SW 1271 (cell line): ENCODE measurements around the gene DOK7.

Experiments
- DNase-seq, 2 experiments: peaks; one replicate each; lab custom pipeline; 2025; lab: John Stamatoyannopoulos, UW

Gene DOK7

DNA sequence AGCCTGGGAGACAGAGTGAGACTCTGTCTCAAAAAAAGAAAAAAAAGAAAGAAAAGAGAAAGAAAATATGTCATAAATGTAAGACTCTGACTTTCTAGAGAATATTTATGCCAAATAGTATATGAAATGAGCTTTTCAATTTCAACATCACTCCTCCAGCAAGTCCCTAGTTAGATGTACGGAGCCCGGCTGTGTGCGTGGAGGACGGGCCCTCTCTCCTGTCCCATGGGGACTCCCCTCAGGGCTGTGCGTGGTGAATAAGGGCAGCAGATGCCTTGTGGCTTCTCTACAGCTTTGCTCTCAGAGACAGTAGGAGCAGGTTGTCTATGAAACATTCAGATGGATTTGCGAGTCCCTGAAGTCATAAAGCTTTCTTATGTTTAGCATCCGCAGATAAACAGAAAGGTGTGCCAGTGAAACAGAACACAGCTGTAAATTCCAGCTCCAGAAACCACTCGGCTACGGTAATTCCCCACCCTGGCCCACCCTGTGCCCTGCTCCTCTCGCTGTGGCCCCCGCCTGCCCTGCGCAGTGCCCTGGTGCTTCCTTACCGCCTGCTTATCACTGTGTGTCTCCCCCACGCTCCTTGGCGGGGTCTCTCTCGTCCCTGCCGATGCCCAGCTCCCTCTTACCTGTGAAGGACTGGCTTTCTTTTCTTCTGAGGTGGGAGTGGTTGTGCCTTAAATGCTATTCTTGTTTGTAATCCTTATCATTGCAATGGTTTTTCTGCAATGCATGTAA, 35.2 kb upstream of the DOK7 start:
- no peak for DNase-seq

DNA sequence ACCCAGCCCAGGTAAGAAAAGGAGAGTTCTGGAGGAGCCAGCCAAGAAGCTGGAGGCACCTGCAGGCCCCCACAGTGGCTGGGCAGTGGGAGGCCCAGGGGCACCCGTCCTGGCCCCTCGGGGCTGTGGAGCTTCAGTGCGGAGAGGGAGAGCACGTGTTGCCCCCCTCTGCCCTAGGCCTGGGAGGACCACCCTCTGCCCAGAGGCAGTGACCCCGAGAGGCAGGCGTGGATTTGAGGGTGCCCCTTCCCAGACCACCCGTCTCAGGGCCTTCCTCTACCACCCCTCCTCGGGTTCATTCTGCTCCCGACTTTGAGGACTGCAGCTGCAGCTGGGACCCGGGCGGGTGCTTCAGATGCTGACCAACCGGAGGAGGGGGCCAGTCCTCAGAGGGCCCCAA, 33.5 kb upstream of the DOK7 start:
- DNase-seq = no peak

DNA sequence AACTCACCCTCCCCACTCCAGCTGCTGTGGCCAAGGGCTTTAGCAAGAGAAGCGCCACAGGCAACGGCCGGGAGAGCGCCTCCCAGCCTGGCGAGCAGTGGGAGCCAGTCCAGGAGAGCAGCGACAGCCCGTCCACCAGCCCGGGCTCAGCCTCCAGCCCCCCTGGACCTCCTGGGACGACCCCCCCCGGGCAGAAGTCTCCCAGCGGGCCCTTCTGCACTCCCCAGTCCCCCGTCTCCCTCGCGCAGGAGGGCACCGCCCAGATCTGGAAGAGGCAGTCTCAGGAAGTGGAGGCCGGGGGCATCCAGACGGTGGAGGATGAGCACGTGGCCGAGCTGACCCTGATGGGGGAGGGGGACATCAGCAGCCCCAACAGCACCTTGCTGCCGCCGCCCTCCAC, 32.6 kb upstream of the DOK7 start:
- DNase-seq = no peak

DNA sequence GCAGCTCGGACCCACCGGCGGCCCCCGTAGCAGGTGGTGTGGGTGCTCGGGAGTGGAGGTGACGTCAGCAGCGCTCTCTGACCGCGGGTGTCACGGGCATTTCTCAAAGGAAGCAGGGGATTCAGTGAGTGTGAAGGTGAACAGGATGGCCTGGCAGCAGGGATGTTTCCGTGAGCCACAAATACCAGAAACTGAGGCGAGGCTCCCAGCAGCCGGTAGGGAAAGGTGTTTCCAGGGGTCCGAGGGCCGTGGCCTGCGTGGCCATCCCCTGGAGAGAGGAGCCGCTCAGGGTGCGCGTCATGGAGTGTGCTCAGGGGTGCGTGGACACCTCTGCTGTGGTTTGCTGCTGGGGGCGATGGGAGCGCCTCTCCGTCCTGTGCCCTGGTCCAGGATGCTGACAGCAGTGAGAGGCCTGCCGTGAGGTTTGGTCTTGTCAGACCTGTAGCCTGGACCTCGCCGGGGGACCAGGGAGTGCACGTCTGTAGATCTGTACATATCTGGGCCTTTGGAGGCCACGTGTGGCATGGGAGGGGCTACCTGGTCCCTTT, 31.6 kb upstream of the DOK7 start:
- DNase-seq = no peak

DNA sequence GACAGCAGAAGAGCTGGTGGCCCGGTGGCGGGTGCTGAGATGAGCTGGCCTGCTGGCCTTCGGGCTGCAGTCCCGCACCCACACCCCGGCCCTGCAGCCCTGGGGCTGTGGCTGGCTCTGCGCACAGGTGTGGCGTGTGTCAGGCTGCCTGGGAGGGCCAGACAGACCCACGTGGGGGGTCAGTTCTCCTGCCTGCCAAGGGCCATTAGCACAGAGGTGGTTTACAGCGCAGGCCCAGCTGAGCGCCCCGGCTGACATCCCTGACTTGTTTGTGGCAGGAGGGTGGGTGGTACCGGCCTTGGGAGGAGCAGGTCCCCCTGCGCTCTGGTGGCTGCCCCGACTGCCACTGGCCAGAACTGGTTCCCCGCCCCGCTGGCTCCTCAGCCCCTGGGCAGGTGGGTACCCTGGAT, 30.7 kb upstream of the DOK7 start:
- DNase-seq = no peak

DNA sequence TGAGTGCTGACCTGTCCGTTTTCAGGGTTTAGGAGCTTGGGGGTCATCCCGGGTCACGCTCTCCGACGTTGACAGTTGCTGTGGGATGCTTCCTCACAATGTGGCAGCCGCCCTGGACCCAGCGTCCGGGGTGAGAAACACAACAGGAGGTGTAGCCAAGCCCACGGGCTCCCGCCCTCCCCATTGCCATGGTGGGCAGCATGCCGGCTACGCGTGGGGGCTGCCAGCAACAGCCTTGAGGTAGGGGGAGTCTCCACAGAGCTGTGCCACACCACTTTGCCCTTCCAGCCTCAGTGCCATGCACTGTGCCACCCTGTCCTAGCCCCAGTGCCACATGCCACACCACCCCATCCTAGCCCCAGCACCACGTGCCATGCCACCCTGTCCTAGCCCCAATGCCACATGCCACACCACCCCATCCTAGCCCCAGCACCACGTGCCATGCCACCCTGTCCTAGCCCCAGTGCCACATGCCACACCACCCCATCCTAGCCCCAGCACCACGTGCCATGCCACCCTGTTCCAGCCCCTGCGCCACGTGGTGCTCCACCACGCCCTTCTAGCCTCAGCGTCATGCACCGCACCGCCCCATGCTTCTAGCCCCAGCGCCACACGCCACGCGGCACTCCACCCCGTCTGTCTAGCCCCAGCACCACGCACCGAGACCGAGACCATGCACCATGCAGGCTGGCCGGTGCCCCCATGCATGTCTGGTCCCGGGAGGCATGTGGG, 29.8 kb upstream of the DOK7 start:
- no peak for DNase-seq

DNA sequence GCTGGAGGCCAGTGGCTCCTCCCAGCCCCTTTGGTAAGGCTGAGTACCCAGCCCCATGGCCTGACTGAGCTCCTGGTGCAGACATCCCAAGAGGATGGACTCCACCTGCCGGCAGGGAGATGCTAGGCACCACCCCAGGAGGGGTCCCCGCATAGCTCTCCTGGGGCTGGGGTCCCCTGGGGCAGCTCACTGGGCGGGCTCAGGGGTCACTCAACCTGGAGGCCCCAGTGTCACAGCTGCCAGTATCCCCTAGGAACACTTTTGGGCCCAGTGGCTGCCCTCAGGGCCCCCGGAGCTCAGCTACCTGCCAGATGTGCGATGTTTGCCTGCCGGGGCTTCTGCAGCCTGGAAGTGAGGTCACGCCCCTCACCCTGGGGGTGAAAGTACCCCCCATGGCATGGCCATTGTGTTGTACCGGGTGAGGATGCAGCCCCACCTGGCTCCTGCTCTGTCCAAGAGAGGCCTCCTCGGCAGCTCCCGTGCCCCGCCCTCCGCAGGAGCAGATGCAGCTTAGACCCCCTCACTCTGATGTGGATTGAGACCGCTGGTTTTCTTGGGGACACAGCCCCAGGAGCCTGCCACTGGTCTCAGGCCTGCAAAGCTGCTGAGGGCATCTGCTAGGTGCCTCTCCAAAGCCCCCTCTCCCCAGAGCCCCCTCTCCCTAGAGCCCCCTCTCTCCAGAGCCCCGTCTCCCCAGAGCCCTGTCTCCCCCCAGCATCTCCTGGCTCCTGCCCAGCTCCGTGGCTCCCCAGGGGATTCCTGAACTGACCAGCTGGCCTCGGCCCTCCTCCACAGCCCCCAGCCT, 28.0 kb upstream of the DOK7 start:
- no peak for DNase-seq

DNA sequence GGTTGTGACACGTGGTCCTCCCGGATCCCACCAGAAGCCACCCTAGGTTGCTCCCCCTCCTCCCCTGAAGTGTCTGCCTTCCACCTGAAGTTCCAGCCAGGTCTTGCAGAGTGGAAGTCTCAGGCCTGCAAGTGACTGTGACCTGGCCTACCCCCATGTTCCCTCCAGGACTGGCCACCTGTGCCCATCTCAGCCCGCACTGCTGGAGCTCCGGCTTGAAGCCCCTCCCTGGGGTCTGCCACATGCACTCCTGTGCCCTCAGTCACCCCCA, 27.5 kb upstream of the DOK7 start:
- no peak for DNase-seq

DNA sequence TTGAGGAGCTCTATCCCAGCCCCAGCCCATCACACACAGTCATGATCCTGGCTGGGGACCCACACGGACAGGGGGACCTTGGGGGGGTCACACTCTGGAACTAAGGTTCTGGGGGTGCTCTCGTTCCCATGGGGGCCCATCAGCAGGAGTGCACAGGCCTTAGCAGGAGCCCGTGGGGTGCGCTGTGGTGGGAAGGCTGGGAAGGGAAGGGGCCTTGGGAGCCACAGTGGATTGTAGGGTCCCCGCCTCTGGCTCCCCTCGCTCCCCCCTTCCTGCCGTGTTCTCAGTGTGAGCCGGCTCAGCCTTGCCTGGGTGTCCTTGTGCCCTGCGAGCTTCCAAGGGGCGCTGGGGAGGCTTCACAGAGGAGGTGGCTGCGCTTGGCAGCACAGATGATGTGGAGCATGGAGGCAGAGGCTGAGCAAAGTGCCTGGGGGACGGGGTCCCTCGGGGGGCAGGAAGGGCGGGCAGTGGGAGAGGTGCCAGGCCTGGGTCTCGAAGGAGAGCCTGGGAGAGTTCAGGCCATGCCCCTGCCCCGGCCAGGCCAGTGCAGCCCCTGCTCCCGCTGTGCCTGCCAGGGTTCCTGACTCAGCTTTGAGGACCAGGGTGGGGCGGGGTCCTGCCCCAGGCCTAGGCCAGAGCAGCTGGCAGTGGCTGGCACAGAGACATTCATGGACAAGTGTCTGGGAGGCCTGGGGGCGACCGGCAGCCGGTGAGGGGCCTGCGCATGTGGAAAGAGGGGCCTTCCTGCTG, 26.9 kb upstream of the DOK7 start:
- DNase-seq = no peak

DNA sequence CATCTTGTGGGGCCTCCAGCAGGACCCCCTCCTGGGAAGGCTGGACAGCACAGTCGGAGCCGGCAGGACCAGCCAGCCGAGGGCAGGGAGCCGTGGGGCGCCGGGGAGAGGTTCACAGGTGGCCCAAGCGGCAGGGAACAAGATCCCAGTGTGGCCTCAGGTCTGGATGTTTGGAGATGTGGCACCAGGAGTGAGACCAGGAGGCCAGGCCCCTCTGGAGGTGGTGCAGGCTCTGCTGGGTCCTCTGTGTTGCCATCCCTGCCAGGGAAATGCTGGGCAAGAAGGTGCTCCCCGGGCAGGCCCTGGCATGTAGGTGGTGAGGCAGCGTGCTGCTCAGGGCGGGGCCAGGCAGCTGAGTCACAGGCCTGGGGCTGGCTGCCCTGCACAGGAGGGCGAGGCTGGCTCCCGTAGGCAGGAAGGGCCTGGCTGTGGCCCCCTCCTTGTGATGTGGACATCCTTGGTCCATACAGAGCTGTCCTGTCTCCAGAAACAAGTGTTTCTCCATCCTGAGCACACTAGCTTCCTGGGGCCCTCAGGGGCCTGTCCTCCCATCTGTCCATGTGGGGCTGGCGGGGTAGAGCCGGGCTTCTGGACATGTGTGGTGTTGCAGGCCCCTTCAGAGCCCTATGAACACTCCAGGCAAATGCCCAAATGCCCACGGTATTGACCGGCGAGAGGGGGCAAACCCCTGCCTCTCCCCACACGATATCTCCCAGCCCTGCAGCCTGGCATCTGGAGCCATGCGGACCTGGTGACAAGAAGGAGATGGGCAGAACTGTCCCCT, 26.1 kb upstream of the DOK7 start:
- peak in 1 of 2 experiments; percentile 58 for DNase-seq

DNA sequence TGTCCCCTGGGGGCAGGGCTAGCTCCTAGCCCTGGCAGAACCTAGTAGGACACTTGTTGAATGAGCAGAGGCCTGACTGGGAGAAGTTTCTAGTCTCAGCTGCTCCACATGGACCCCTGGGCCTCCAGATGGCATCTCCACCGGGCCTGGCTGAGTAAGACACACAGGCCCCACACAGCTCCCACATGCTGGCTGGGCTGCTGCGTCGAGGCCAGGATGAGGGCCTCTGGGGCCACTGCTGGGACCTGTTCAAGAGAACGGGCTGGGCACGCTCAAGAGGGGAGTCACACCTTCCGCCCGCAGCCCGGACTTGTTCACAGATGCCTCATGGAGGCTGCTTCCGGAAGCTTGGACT, 25.5 kb upstream of the DOK7 start:
- no peak for DNase-seq

DNA sequence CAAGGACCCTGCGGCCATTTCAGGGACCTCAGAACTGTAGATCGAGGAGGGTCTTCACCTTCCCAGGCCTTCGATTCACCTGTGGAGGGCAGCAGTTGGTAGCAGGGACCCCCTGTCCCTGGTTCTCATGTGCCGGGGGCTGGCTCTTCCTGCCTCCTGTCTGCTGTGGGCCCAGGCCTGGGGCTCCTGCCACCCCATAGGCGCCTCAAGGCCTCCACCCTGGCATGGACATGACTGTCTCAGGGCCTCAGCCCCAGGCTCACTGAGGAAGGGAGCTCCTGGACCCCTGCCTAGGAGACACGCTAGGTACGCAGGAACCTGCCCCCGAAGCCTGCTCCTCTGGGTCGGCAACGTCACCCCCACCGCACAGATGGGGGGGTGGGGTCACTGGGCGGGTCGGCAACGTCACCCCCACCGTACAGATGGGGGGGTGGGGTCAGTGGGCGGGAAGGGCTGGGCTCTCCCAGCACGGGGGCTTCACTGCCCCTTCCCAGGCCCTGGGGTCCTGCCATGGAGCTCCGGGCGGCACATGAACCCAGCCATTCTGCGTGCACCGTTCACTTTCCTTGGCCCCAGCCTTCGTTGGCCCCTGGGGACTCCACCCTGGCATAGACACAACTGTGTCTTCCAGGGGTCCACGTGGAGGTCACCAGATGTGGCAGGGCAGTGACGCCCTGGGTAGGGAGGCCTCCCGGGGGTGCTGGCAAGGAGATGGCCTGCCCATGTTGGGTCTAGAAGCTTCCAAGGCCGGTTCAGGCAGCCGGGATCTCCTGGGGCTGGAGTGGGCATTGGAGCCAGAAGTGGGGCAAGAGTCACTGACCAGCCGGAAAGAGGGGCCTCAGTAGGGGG, 24.9 kb upstream of the DOK7 start:
- DNase-seq = no peak

DNA sequence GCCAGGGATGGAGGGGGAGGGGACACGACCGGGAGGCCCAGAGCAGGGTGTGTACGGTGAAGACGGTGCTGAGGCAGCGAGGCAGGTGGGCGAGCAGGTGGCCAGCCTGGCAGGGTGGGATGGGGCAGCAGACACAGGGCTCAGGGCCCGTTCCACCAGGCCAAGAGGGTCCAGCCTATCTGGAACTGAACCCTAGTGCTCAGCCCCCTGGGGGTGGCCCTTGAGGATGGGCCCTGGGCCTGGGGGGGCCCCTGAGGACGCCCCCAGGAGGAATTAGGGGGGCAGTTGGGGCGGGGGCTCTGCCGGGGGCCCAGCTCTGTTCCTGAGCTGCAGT, 24.3 kb upstream of the DOK7 start:
- DNase-seq = no peak

DNA sequence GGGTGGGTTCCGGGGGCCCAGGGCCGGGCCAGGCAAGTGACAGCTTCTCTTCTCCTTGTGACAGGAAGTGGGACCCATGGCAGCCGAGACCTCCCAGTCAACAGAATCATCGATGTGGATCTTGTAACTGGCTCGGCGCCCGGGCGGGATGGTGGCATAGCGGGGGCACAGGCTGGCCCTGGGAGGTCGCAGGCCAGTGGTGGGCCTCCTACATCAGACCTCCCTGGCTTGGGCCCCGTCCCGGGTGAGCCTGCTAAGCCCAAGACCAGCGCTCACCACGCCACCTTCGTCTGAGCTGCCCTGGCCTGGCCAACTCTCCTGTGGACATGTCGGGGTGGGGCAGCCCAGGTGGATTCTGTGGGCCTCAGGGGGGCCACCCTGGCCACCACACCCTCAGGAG, 23.7 kb upstream of the DOK7 start:
- no peak for DNase-seq

DNA sequence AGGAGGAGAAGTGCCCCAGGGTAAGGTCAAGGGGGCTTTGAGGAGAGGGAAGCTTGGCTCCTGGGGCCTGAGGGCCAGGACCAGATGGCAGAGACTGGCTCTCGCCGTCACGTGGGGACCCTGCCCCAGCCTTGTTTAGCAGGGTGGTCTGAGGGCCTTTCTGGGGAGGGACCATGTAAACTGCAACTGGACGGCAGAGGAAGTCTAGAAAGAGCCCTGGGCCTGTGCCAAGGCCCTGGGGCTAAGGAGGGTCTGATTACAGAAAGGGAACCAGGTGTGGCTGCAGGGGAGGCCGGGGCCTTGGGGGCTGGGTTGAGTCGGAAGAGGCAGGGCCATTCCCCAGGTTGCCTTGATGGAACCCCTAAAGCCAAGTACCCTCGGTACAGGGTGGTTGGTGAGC, 23.1 kb upstream of the DOK7 start:
- DNase-seq = no peak

DNA sequence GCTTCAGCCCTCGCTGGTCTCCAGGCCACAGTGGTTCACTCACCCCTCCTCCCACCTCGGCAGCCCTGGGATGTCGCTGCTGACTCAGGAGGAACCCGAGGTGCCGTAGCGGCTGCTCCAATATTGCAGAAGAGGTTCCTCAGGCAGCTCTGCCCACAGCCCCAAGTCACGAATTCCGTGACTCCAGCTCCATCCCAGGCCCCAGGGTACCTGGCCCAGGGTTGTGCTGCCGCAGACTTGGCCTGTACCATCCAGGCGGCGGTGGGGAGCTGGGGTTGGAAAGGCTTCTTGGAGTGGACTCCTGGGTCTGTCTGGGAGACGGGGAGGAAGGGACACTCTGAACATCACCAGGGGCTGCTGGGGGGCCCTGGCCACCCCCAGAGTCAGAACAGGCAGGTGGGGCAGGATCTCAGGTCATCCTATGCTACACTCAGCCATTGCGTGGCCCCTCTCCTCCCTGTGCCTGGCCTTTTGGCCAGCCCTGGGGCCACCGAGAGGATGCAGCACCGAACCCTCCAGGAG, 22.1 kb upstream of the DOK7 start:
- DNase-seq = no peak

DNA sequence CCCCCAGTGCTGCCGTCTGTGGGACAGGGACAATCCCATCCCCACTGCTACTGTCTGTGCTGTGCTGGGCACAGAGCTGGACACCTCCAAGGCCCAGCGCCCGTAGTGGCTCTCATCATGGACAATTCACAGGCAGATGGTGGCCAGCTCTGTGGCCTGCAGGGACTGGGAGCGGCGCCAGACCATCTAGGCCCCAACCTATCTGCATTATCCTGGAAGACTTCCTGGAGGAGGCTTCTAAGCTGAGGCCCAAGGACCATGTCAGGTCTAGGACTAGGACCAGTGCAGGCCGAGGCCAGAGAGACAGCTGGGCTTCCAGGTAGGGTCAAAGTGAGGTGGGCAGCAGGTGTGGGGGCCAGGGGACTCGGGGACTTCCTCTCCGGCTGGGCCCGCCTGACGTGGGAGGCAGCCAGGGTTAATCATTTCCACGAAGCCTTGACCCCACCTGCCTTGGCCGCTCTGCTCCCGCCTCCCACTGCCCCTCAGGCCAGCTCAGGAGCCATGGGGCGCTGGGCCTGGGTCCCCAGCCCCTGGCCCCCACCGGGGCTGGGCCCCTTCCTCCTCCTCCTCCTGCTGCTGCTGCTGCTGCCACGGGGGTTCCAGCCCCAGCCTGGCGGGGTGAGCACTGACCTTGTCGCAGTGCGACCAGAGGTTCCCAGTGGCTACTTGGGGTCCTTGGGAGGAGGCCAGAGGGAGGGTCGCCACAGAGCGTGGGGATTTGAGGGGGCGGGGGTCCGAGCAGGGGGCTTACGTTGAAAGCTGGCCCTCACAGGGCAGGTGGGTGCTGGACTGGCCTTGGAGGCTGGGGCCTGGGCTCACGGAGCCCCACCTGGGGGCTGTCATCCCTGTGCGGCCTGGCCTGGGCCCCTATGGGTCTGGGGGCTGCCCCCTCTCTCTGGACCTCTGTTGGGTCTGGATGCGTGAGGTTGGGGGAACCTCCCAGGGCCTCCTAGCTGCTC, 21.3 kb upstream of the DOK7 start, which contains the start of gene HGFAC:
HGFAC (plus strand) TSS at position 468 of the 959 bp plus-strand sequence; CDS start at position 502, 34 bp downstream.
- no peak for DNase-seq

DNA sequence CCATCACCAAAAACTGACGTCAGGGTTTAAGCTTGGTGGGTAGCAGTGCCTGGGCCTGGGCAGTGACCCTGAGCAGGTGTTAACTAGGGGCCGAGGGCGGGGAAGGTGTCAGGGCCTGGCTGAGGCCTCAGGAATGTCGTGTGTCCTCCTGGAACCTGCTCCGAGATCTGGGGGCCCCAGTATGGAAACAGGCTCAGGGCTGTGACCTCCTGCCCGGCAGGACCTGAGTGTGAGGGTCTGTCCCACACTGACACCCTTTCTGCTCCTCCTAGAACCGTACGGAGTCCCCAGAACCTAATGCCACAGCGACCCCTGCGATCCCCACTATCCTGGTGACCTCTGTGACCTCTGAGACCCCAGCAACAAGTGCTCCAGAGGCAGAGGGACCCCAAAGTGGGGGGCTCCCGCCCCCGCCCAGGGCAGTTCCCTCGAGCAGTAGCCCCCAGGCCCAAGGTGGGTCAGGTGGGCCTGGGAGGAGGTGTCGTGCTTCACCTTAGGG, 20.6 kb upstream of the DOK7 start:
- DNase-seq = no peak
